Right lobe of liver (tissue), 4 donors: Measurements from ENCODE around the gene RGS3.

Experiments
- POLR2A ChIP-seq: fragments of 450-650 bp; IDR thresholded peaks from one replicate; pipeline ENCODE4 v1.6.1; 2017; ENCODE audit warnings: antibody characterized with exemption, mild to moderate bottlenecking
- TF ChIP-seq, protein P1 (sequence below), 4 donors: fragments of 200-600 bp in 3 of 4; fragments of 450-650 bp in 1 of 4; IDR thresholded peaks; one replicate each; pipeline versions ENCODE4 v1.5.1 to v1.8.0; 2016 to 2022; ENCODE audit warnings: antibody characterized with exemption in 4 of 4, mild to moderate bottlenecking in 2 of 4
- donor health status: DM: no; HTN: no; CAD: no.
- donor health status: DM: no; HTN: no; CAD: no.
- donor health status: DM: no; HTN: yes; CAD: no.

DNA sequence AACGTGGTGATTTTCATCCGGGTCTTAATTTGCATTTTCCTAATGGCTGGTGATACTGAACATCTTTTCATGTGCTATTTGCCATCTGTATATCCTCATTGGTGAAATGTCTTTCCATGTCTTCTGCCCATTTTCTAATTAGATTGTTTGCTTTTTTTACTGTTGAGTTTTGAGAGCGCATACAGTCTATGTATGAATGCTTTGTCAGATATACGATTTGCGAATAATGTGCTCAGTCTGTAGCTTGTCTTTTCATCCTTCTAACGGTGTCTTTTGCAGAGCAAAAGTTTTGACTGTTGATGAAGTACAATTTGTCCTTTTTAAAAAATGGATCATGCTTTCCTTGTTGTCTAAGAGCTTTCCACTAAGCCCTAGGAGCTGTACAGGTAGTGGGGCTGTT lies 143.0 kb downstream of the RGS3 start:
- TF ChIP-seq, protein P1, sequence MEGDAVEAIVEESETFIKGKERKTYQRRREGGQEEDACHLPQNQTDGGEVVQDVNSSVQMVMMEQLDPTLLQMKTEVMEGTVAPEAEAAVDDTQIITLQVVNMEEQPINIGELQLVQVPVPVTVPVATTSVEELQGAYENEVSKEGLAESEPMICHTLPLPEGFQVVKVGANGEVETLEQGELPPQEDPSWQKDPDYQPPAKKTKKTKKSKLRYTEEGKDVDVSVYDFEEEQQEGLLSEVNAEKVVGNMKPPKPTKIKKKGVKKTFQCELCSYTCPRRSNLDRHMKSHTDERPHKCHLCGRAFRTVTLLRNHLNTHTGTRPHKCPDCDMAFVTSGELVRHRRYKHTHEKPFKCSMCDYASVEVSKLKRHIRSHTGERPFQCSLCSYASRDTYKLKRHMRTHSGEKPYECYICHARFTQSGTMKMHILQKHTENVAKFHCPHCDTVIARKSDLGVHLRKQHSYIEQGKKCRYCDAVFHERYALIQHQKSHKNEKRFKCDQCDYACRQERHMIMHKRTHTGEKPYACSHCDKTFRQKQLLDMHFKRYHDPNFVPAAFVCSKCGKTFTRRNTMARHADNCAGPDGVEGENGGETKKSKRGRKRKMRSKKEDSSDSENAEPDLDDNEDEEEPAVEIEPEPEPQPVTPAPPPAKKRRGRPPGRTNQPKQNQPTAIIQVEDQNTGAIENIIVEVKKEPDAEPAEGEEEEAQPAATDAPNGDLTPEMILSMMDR (IDR thresholded peaks at IDR 0.05): no peak
- TF ChIP-seq POLR2A: no peak
